HG02610 (cell line): ENCODE results near the gene IL36RN.

Experiments used
- ATAC-seq: cut with Tn5 transposase; IDR thresholded peaks from one replicate; pipeline ENCODE4 v1.9.1; 2021; ENCODE audit warnings: mild to moderate bottlenecking, moderate library complexity; ENCODE audit not compliant: unreplicated experiment

IL36RN gene

GRCh38 chr2:113058998-113059960 is at the start of gene IL36RN:
Gene IL36RN, plus strand, starts transcription at chr2:113059198. Its CDS starts 241 bp downstream, at chr2:113059439.
- ATAC-seq = no peak

- ATAC-seq = no peak
These were observed 49.4 kb upstream of the IL36RN start for GRCh38 chr2:113009622-113010021.

- ATAC-seq = no peak
These were observed 48.9 kb upstream of the IL36RN start for GRCh38 chr2:113010088-113010487.

DNA sequence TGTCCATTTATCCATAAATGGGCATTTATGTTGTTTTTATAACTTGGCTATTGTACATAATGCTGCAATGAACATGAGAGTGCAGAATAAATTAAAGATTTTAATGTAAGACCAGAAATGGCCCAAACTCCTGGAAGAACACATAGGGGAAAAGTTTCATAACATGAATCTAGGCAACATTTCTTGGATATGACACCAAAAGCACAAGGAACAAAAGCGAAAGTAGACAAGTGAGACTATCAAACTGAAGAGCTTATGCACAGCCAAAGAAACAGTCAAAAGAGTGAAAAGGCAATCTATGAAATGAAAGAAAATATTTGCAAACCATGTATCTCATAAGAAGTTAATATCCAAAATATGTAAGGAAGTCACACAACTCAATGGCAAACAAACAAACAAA is 47.9 kb upstream of the IL36RN start:
- ATAC-seq = no peak

GRCh38 chr2:113012436-113013335 is 46.3 kb upstream of the IL36RN start:
- no peak for ATAC-seq

DNA sequence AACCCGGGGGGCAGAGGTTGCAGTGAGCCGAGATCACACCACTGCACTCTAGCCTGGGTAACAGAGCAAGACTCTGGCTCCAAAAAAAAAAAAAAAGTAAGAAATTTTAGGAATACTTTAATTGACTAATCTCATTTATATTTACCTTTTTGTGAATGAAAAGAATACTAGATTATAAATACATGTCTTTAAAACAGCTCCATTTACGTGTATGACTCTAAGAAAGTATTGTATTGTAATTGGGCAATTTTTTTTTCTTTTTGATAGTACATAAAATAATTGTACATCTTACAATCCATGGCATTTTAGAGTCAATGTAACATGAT is 45.7 kb upstream of the IL36RN start:
- no peak for ATAC-seq

GRCh38 chr2:113014067-113014466 is 44.9 kb upstream of the IL36RN start:
- ATAC-seq = no peak

DNA sequence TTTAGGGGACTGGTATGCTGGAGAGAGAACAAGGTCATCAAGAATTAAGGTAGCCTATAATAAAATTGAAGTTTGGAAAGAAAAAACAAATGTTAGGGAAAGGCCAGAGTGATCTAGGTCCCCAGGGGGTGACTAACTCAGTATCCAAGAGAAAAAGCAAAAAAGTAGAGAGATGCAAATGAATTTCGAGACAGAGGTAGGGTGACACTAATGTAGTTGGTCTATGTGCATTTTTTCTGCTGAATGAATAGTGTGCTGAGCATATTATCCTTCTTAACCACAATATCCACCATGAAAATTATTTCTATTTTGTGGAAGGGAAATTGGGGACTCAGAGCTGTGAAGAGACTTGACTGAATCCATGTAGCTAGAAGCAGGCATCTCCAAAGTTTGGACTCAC is 44.0 kb upstream of the IL36RN start:
- no peak for ATAC-seq

- no peak for ATAC-seq
These were observed 43.3 kb upstream of the IL36RN start for GRCh38 chr2:113015655-113016054.

- ATAC-seq = no peak
These were observed 40.5 kb upstream of the IL36RN start for GRCh38 chr2:113018509-113018908.

- ATAC-seq = no peak
These were observed 37.7 kb upstream of the IL36RN start for GRCh38 chr2:113021312-113021711.

DNA sequence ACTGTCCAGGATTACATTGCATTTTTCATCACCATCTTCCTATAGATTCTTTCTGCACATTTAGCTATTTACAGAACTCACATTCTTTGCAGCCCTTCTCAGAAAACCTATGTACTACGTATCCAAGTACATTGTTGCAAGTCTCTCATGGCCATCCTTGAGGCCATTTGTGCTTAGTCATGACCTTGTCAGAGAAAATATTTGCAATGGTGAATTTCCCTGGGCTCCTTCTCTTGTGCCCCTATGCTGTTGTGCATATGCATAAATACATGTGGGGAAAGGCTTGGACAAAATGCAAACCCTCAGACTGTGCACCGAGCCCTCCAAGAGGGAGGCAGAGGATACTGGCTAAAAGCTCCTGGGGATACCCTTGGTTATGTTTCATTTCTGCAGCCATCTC is 34.2 kb upstream of the IL36RN start:
- ATAC-seq = no peak

DNA sequence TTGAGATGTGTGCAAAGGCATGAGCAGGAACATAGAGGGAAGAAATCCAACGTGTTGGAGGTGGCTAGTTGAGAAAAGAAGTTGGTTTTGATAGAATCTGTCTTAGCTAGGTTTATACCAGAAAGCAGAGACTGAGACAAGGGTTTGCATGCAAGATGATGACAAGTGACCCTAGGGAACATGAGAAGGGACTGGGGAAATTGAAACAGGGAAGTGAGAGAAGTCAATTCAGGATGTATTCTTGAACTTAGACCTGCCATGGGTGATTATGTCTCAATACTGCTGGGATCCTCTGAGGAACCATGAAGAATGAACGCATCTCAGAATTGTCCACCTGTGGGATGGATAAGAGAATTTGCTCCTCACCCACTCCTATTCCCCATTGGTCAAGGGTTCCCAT is 33.3 kb upstream of the IL36RN start:
- ATAC-seq = no peak

- no peak for ATAC-seq
These were observed 31.3 kb upstream of the IL36RN start for GRCh38 chr2:113027691-113028090.

DNA sequence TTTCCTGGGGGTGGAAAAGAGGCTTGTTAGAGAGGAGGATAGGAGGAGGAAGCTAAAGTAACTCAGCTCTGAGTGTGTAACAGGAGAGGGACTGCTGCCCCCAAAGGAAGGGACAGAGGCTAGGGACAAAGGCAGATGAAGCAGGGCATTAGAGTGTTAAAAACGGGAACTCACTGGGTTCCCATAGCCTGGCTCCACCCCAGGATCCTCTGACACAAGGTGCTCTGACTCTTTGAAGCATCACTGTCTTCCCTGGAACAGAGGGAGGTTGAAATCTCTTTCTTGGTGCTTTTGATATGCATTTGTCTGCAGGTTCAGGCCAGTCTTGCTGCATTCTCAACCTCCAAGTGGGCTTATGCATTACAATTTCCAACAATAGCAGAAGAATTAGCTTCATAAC is 30.9 kb upstream of the IL36RN start:
- no peak for ATAC-seq

DNA sequence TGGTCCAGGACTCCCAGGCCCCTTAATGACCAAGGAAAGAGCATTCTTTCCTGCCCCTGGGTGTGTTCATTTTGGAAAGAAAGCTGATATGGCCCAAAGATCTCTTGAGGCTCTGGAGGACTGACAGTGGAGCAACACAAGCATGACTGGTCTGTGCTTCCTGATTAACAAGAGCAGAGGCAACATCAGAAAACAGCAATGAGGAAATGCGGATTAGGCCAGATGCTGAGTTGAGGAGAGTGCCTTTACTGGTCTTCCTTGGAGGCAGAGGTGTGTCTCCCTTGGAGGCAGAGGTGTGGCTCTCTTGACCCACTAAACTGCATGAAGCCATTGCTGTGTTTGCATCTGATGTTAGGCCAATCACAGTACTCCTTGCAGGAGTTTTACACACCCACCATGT is 26.3 kb upstream of the IL36RN start:
- ATAC-seq = no peak

GRCh38 chr2:113034016-113034415 is 25.0 kb upstream of the IL36RN start:
- ATAC-seq = no peak

GRCh38 chr2:113036763-113037162 is 22.2 kb upstream of the IL36RN start:
- no peak for ATAC-seq

GRCh38 chr2:113038291-113038690 is 20.7 kb upstream of the IL36RN start:
- ATAC-seq = no peak

- ATAC-seq = no peak
These were observed 19.8 kb upstream of the IL36RN start for GRCh38 chr2:113039158-113039557.

GRCh38 chr2:113039719-113040118 is 19.3 kb upstream of the IL36RN start:
- ATAC-seq = no peak

DNA sequence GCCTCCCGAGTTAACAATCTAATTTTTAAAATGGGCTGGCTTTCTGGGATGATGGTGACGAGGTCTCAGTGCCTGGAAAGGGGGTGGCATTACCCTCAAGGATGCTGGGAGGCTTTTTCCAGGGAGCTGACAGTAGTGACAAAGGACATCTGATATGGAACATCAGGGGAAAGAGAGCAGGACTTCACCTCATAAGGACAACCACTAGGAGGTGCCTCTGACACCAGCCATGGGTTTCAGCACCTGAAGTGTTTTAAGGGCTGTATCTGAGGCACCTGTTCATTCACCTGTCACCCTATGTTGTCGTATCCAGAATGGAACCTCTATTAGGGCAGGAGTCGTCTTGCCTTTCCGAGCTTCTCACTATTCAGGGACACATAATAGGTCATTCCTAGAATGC is 17.1 kb upstream of the IL36RN start:
- no peak for ATAC-seq
